Measurements from ENCODE around the gene MYB.
"Not testable (repeated sequence)": the region's sequence is repeated elsewhere in the genome, so short reads cannot be mapped to it uniquely, and the experiment has no call there.

MYB gene

GRCh38 chr6:135221505-135221904 is 40.4 kb downstream of the MYB start:
- DNase-seq (ENCODE audit: low read depth in 2 of 2), result no peak

- no peak for DNase-seq (ENCODE audit: low read depth in 2 of 2)
Observed at GRCh38 chr6:135222623-135223022, 41.5 kb downstream of the MYB start.

GRCh38 chr6:135224037-135224647 is 43.0 kb downstream of the MYB start:
- DNase-seq (ENCODE audit: low read depth in 2 of 2), result no peak

- DNase-seq (ENCODE audit: low read depth in 2 of 2), result no peak
Observed at GRCh38 chr6:135225911-135226310, 44.8 kb downstream of the MYB start.

- no peak for DNase-seq (ENCODE audit: low read depth in 2 of 2)
Observed at GRCh38 chr6:135226537-135226936, 45.4 kb downstream of the MYB start.

- no peak for DNase-seq (ENCODE audit: low read depth in 2 of 2)
Observed at GRCh38 chr6:135227349-135227748, 46.2 kb downstream of the MYB start.

GRCh38 chr6:135227758-135228157 is 46.6 kb downstream of the MYB start:
- DNase-seq (ENCODE audit: low read depth in 2 of 2), result no peak

- DNase-seq (ENCODE audit: low read depth in 2 of 2), result no peak
Observed at GRCh38 chr6:135228486-135228885, 47.4 kb downstream of the MYB start.

- DNase-seq (ENCODE audit: low read depth in 2 of 2), result no peak
Observed at GRCh38 chr6:135229996-135230395, 48.9 kb downstream of the MYB start.

- no peak for DNase-seq (ENCODE audit: low read depth in 2 of 2)
Observed at GRCh38 chr6:135230711-135231468, 49.8 kb downstream of the MYB start.

GRCh38 chr6:135231469-135231844 is 50.3 kb downstream of the MYB start:
- no peak for DNase-seq (ENCODE audit: low read depth in 2 of 2)

GRCh38 chr6:135233686-135234491 is 52.8 kb downstream of the MYB start:
- DNase-seq (ENCODE audit: low read depth in 2 of 2), result no peak

- DNase-seq (ENCODE audit: low read depth in 2 of 2), result no peak
Observed at GRCh38 chr6:135234492-135234780, 53.3 kb downstream of the MYB start.

- no peak for DNase-seq (ENCODE audit: low read depth in 2 of 2)
Observed at GRCh38 chr6:135235716-135236115, 54.6 kb downstream of the MYB start.

- DNase-seq (ENCODE audit: low read depth in 2 of 2), result no peak
Observed at GRCh38 chr6:135236319-135236718, 55.2 kb downstream of the MYB start.

- no peak for DNase-seq (ENCODE audit: low read depth in 2 of 2)
Observed at GRCh38 chr6:135236732-135237131, 55.6 kb downstream of the MYB start.

- no peak for DNase-seq (ENCODE audit: low read depth in 2 of 2)
Observed at GRCh38 chr6:135240711-135241110, 59.6 kb downstream of the MYB start.

- DNase-seq (ENCODE audit: low read depth in 2 of 2), result no peak
Observed at GRCh38 chr6:135243871-135244796, 63.0 kb downstream of the MYB start.

GRCh38 chr6:135244805-135245204 is 63.7 kb downstream of the MYB start:
- no peak for DNase-seq (ENCODE audit: low read depth in 2 of 2)

- DNase-seq (ENCODE audit: low read depth in 2 of 2), result not testable (repeated sequence)
Observed at GRCh38 chr6:135246412-135247012, 65.4 kb downstream of the MYB start.

GRCh38 chr6:135250234-135250633 is 69.1 kb downstream of the MYB start:
- DNase-seq (ENCODE audit: low read depth in 2 of 2), result no peak
